H1 (cell line): Measurements from ENCODE around the gene PCNX1. TPM values are rescaled to one million over a fixed set of nuclear protein-coding genes. Genes with fewer than 3 reads are reported as not detected.

Source experiments
- RBBP5 ChIP-seq: IDR thresholded peaks from 2 replicates; pipeline ENCODE4 v1.7.1; 2012; ENCODE audit warnings: low read depth, mild to moderate bottlenecking, inconsistent platforms, low read length, moderate library complexity, borderline replicate concordance
- SUZ12 ChIP-seq: fragments of 200-600 bp; sonication (generic); IDR thresholded peaks from 2 replicates; pipeline ENCODE4 v1.6.1; 2012; ENCODE audit warnings: mild to moderate bottlenecking, inconsistent platforms, low read length, moderate library complexity, mixed read lengths
- polyA plus RNA-seq, 7 experiments: library from polyadenylated mRNA; depleted of rRNA in 3 of 7; stranded (reverse) in 5 of 7; unstranded in 2 of 7; fragments of >200 nt in 5 of 7; fragments of 200-250 nt in 2 of 7; gene quantifications; 1 replicate in 5 of 7; 2 replicates in 1 of 7; 4 replicates in 1 of 7; pipeline versions ENCODE4 v1.2.1 to v1.2.3, GENCODE V29; 2011 to 2013; ENCODE audit warnings: missing spikeins in 2 of 7, mixed read lengths in 2 of 7
- total RNA-seq: library from RNA; stranded (reverse); fragmentation: NEBNext Ultra II Directional; extraction: Animal tissue kit (Norgen Biotek cat#: 25700); gene quantifications from 2 replicates; pipeline ENCODE4 v1.2.1, GENCODE V29; 2021

The PCNX1 gene
- total and polyA plus RNA-seq, 2 of the 8 experiments (the other 6 are each of a cell fraction or from before 2014, with no cell fraction given), result 37.7 to 53.2 TPM

DNA sequence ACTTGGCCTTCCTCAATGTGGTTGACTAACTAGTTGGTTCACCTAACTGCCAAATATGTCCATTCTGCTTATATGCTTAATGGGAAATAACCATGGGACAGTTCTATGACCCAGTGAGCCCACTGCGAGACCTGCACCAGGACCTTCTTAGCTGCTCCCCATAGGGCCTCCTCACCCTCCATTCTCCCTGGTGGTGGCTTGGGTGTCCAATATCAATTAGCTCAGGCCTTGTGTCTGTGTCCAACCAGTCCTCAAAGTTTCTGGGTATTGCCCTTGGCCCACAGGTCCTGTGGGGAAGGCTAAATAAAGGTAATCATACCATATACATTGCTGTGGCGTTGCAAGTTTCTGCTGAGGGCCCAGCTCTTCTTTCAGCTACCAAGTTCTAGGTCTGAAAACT, 228.2 kb downstream of the PCNX1 start (continued):
- TF ChIP-seq RBBP5 (no peak), SUZ12 (no peak)
